MM.1S (cell line): Measurements from ENCODE around the gene ZNF747.
A peak's percentile ranks its signal among the peaks of the same experiment; 100 is the strongest.

ENCODE experiments used
- DNase-seq: peaks from one replicate; pipeline ENCODE4 v3.0.0-alpha.2; 2015
- H2AFZ ChIP-seq: fragments of 300-600 bp; sonication (generic); 2 replicates; pipeline ENCODE4 v1.6.0; 2016; ENCODE audit warnings: antibody characterized with exemption, low read length
- H3F3A ChIP-seq: fragments of 300-600 bp; sonication (generic); 2 replicates; pipeline ENCODE4 v1.6.1; 2016; ENCODE audit warnings: mild to moderate bottlenecking, antibody characterized with exemption, low read length, moderate library complexity, mixed read lengths; ENCODE audit not compliant: insufficient read depth
- H3K27ac ChIP-seq: fragments of 300-600 bp; sonication (generic); 2 replicates; pipeline ENCODE4 v1.5.1; 2016; ENCODE audit warnings: mild to moderate bottlenecking, low read length
- H3K27me3 ChIP-seq: fragments of 300-600 bp; sonication (generic); replicated peaks from 2 replicates; pipeline ENCODE4 v1.6.0; 2016; ENCODE audit warnings: low read length; ENCODE audit not compliant: insufficient read depth
- H3K36me3 ChIP-seq: fragments of 300-600 bp; sonication (generic); replicated peaks from 2 replicates; pipeline ENCODE4 v1.6.1; 2016; ENCODE audit warnings: mild to moderate bottlenecking, low read length, mixed read lengths; ENCODE audit not compliant: insufficient read depth
- H3K4me1 ChIP-seq: fragments of 300-600 bp; sonication (generic); 2 replicates; pipeline ENCODE4 v1.6.1; 2016; ENCODE audit warnings: low read length, mixed read lengths
- H3K4me2 ChIP-seq: fragments of 300-600 bp; sonication (generic); 2 replicates; pipeline ENCODE4 v1.6.0; 2016; ENCODE audit warnings: low read depth, low read length
- H3K4me3 ChIP-seq: fragments of 300-600 bp; sonication (generic); 2 replicates; pipeline ENCODE4 v1.5.1; 2016; ENCODE audit warnings: low read length, mixed read lengths
- H3K79me2 ChIP-seq: fragments of 300-600 bp; sonication (generic); 2 replicates; pipeline ENCODE4 v1.6.1; 2016; ENCODE audit warnings: mixed run types, low read length, mixed read lengths
- H3K9ac ChIP-seq: fragments of 300-600 bp; sonication (generic); 2 replicates; pipeline ENCODE4 v1.6.1; 2016; ENCODE audit warnings: low read length, mixed read lengths
- H3K9me2 ChIP-seq: fragments of 300-600 bp; sonication (generic); replicated peaks from 2 replicates; pipeline ENCODE4 v1.6.1; 2016; ENCODE audit warnings: mild to moderate bottlenecking, low read length, mixed read lengths; ENCODE audit not compliant: insufficient read depth
- H3K9me3 ChIP-seq: fragments of 300-600 bp; sonication (generic); replicated peaks from 2 replicates; pipeline ENCODE4 v1.6.1; 2016; ENCODE audit warnings: mild to moderate bottlenecking, low read length, mixed read lengths; ENCODE audit not compliant: insufficient read depth
- H4K20me1 ChIP-seq: fragments of 300-600 bp; sonication (generic); 2 replicates; pipeline ENCODE4 v1.6.1; 2016; ENCODE audit warnings: mild to moderate bottlenecking, low read length, moderate library complexity, mixed read lengths; ENCODE audit not compliant: insufficient read depth
- CTCF ChIP-seq: fragments of 300-600 bp; sonication (generic); IDR thresholded peaks from 2 replicates; pipeline ENCODE4 v1.5.1; 2016; ENCODE audit warnings: antibody characterized with exemption, low read length, mixed read lengths
- EZH2 ChIP-seq: fragments of 300-600 bp; sonication (generic); optimal IDR thresholded peaks from 2 replicates; pipeline ENCODE3; 2017; ENCODE audit warnings: low read depth, mild to moderate bottlenecking, antibody characterized with exemption, low read length, mixed read lengths
- EZH2phosphoT487 ChIP-seq: fragments of 300-600 bp; sonication (generic); IDR thresholded peaks from 2 replicates; pipeline ENCODE4 v1.6.1; 2018; ENCODE audit warnings: antibody characterized with exemption, low read length

The ZNF747 gene

DNA sequence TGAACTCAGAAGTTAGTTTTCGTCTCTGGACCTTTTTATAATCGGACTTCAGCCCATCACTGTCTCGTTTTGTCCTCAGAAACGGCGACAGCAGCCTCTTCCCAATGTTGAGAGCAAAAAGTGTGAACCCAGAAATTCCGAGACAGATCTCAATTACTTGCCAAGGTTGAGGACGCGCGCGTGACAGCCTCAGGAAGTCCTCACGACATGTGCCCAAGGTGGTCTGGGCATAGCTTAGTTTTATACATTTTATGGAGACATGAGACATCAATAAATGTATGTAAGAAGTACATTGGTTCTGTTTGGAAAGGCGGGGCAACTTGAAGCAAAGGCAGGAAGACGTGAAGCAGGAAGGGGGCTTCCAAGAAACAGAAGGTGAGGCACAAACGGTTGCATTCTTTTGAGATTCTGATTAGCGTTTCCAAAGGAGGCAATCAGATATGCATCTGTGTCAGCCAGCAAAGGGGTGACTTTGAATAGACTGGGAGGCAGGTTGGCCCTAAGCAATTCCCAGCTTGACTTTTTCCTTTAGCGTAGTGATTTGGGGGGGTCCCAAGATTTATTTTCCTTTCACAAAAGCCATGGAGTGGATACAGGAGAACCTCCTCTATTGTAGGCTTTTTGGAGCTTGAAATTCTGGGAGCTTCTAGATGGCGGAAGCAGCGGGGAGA lies 583 bp upstream of the ZNF747 start:
- peak overlapping the region; percentile 76; the same call in 1 of the 2 replicates for H3K27ac ChIP-seq
- DNase-seq = no peak
- H3K9ac ChIP-seq = peak overlapping the region; percentile 98
- H3K4me2 ChIP-seq = peak overlapping the region; percentile 88
- peak overlapping the region; percentile 89 for H2AFZ ChIP-seq
- H3K4me3 ChIP-seq = peak overlapping the region; percentile 67
- H3K4me1 ChIP-seq = peaks cover 6% of the 10 kb centered on the region; the same call in 1 of the 2 replicates
- H3F3A ChIP-seq = no peaks in the 10 kb centered on the region
- H3K79me2 ChIP-seq = peaks cover 33% of the 10 kb centered on the region
- H3K9me2 ChIP-seq = no peaks in the 10 kb centered on the region
- H3K27me3 ChIP-seq = no peaks in the 10 kb centered on the region
- no peaks in the 10 kb centered on the region for H3K36me3 ChIP-seq
- TF ChIP-seq CTCF = no peak
- TF ChIP-seq EZH2phosphoT487 = no peak
- TF ChIP-seq EZH2 = no peak
- H4K20me1 ChIP-seq = no peaks in the 10 kb centered on the region
- H3K9me3 ChIP-seq = no peaks in the 10 kb centered on the region

DNA sequence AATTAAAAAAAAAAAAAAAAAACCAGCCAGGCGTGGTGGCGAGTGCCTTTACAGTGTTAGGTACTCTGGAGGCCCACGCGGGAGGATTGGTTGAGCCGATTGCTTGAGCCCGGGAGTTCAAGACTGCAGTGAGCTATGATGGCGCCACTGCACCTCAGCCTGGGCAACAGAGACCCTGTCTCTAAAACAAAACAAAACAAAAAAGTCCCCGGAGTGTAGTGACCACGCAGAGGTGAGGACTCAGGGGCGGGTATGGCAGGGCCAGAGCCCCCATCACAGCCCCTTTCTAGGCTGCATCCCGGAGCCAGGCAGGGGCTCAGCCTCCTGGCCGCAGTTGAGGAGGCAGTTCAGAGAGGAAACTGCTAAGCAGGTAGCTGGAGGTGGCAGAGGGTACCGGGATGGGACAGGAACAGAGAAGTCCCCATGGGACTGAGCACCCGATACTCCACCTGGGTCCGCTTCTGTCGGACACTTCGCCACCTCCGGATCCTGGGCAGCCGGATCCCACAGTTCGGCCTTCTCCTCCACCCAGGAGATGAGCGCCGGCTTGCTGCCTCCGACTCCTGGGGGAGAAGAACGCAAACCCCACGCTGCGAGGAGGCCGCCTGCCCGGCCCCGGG lies 800 bp downstream of the ZNF747 start:
- Histone ChIP-seq H3K27ac (peak overlapping the region; percentile 76), H3K79me2 (peaks cover 33% of the 10 kb centered on the region)

GRCh38 chr16:30533146-30533522 lies 1.5 kb downstream of the ZNF747 start:
- peaks cover 15% of the 10 kb centered on the region for H3K4me1 ChIP-seq
- DNase-seq = no peak
- no peak overlapping the region for H3K4me3 ChIP-seq
- peaks cover 4% of the 10 kb centered on the region for H3F3A ChIP-seq
- H3K36me3 ChIP-seq = no peaks in the 10 kb centered on the region
- no peak for TF ChIP-seq EZH2
- peak overlapping the region; percentile 88; the same call in 1 of the 2 replicates for H3K4me2 ChIP-seq
- no peaks in the 10 kb centered on the region for H3K27me3 ChIP-seq
- peaks cover 33% of the 10 kb centered on the region for H3K79me2 ChIP-seq
- no peak overlapping the region for H3K27ac ChIP-seq
- no peak overlapping the region for H2AFZ ChIP-seq
- H3K9me2 ChIP-seq = no peaks in the 10 kb centered on the region
- H4K20me1 ChIP-seq = no peaks in the 10 kb centered on the region
- no peak overlapping the region for H3K9ac ChIP-seq
- no peaks in the 10 kb centered on the region for H3K9me3 ChIP-seq

More for the DNA sequence above, 800 bp downstream of the ZNF747 start:
- Histone ChIP-seq H3K4me2 (peak overlapping the region; percentile 88), H3K36me3 (no peaks in the 10 kb centered on the region), H3F3A (no peaks in the 10 kb centered on the region), H3K9me3 (no peaks in the 10 kb centered on the region), H3K4me3 (peak overlapping the region; percentile 67), H3K4me1 (peaks cover 10% of the 10 kb centered on the region), H4K20me1 (no peaks in the 10 kb centered on the region), H3K9ac (peak overlapping the region; percentile 98), H3K27me3 (no peaks in the 10 kb centered on the region), H3K9me2 (no peaks in the 10 kb centered on the region), H2AFZ (peak overlapping the region; percentile 89)
- peak; percentile 19 for DNase-seq
- no peak for TF ChIP-seq CTCF
- no peak for TF ChIP-seq EZH2
- TF ChIP-seq EZH2phosphoT487 = no peak
